Limb (tissue), 2 donors: ENCODE measurements around the gene PAK5.

Experiments
- DNase-seq, 2 donors: peaks; one replicate each; pipeline ENCODE4 v3.0.0-alpha.2; 2016; ENCODE audit errors: extremely low spot score in 2 of 2

The PAK5 gene

DNA sequence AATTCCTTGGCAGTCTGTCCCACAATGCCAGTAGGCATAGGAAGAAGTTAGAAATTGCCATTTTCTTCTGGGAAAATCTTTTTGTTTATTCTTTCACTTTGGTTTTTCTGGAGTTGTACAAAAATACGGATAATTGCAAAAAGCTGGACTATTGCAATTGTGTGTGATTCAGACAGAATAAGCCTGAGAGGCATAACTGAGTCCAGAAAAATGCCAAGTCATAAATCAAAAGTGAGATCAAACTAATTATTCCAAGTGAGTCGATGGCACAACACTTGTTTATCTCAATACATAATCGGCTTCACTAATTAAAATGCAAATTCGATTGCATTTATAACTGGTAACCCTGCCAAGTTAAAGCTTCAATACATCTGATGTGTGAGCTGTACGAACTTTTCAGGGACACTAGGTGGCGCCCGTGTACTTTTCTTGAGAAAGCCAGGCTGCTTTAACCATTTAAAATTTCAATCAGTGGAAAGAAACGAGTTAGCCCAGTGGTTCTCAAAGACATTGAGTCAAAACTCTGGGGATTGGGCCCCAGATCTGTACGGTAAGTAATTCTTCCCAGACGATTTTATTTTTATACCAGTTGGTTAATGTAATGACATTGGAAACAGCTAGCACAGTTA lies 221.9 kb downstream of the PAK5 start:
- peak; percentile 70 to 79 for DNase-seq

DNA sequence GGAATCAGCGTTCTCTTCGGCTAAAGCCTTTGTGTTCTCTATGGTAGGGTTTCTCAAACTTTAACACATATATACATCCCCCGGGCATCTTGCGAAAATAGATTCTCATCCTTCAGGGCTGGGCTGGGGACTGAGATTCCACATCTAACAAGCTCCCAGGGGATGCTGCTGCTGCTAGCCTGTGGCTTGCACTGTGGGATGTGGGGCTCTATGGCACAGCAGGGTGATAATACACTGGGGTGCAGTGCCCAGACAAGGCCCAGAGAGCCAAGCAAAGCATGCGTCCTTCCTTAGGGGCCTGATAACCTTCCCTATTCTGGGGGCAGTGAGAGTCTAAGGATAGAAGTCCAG lies 222.4 kb downstream of the PAK5 start:
- no peak for DNase-seq

DNA sequence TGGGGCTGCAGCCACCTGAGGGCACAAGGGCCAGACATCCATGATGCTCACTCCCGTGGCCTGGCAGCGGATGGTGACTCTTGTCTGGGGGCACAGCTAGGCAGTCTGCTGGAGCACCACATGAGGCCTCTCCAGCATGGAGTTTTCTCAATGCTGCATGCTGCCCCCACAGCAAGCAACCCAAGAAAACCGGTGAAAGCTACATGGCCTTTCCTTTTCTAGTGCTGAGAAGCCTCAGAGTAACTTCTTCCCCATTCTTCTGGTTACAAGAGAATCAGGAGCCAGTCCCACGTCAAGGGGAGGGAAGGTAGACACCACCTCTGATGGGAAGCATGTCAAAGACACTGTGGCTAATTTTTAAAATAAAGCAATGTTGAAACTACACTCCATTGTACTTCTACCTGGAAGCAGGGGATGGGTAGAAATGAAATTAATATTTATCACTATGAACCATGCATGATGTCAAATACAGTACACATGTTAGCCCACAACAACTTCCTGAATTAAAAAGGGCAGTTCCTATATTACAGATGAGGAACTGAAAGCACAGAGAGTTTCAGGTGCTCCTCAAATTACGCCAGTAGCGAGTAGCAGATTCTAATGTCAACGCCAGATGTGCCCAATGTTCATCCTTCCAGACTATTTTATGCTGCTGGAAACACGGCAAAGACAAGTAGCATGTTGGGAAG lies 223.0 kb downstream of the PAK5 start:
- DNase-seq, result no peak

DNA sequence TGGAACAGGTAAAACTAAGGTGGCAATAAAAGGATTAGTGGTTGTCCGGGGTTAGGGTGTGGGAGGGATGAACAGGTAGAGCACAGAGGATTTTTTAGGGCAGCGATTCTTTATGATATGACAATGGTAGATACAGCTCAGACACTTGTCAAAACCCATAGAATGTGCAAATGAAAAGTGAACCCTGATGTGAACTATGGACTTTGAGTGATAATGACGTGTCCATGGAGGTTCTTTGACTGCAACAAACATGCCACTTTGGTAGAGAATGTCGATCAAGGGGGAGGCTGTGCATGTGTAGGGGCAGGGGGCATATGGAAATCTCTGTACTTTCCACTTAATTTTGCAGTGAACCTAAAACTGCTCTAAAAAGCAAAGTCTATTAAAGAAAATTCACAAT lies 223.8 kb downstream of the PAK5 start:
- no peak for DNase-seq

DNA sequence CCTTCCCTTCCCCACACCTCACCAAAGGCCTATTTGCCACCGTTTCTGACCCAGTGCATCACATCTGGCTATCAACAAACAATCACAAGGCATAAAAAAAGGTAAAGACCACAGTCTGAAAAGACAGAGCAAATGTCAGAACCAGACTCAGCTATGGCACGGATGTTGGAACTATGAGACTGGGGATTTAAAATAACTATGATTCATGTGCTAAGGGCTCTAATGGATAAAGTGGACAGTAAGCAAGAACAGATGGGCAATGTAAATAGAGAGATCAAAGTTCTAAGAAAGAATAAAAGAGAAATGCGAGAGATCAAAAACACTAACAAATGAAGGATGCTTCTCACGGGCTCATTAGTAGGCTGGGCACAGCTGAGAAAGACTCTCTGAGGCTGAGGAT lies 225.0 kb downstream of the PAK5 start:
- no peak for DNase-seq

DNA sequence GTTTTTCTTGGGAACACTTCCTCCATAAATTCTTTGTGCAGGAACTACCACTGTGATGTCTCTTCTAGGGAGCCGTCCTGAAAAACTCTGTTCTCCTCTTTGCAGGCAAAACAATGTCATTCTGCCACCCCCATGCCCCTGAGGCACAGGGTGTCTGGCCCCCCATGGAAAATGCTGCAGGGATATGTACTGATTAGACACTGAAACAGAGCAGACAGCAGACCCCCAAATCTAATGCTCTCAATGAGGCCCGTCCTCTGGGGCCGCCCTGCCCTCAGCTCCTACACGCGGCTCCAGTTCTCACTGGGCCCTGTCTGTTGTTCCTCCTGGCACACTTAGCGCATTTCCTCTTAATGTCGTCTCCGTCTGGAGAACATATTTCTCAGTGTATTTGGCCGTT lies 227.0 kb downstream of the PAK5 start:
- DNase-seq, result no peak

DNA sequence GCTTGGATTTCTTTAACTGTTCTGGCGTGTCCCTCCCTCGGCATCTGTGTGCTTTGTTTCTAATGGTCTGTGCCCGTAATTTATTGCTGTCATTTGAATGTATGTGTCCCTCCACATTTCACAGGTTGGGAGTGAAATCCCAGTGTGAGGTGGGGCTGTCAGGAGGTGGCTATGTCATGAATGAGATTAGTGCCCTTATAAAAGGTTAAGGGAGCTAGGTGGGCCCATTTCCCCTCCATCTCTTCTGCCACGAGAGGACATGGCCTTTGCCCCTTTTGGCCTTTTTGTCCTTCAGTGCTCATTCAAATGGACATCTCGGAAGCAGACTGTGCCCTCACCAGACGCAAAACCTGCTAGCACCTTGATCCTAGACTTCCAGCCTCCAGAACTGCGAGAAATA lies 228.2 kb downstream of the PAK5 start:
- DNase-seq, result no peak

DNA sequence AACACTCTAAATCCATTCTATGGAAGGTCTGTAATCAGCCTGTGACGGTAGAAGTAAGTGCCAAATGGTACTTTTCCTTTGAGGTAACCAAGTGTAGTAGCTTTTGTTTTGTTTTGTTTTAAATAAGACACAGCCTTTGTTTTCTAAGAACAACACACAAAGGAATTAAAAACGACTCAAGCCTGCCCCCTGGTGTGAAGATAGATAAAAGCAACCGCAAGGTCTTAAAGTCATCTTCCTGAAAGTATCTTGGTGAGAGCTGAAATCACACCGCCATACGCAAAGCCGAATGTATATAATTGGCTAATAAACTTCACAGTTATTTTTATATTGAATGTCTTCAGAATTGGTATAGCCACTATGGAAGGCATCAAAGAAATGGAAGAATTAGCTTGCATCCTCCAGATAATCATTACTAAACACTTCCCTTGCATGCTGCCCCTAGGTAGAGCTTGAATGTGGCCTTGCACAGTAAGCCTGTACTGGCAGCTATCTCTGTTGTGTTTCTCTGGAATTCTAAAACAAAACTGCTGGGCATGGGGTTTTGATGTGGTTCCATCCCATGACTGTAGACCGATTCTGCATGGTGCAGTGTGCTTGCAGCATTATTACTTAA lies 228.9 kb downstream of the PAK5 start:
- peak; percentile 67 to 74 for DNase-seq

DNA sequence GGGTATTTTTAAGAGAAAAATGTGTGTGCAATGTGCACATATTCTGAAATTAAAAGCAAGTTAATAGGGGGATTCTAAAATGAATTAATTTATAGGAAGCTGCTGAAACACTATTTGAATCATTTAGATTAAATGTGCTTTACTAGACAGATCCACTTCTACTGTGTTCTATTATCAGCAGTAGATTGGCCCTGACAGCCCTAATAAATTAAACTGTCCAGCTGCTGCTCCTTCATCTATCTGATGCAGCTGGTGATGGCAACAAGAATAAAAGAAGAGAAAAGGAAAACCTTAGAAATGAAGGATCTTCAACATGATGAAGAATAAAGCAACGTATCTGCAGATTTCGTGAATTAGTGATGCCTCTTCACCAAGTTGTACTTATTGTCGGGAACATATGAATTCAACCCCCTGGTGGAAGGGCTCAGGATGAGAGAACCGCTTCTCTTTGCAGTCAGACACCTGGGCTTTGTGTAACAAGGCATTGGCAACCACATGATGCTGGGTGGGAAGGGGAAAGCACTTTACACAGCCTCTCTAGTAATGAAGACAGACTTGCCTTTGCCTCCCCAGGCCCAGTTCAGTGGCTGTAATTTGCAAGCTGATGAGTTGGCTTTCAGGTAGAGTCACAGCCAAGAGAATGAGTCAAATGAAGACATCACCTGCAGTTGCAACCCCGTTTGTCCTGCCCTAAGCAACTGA lies 230.1 kb downstream of the PAK5 start:
- no peak for DNase-seq

DNA sequence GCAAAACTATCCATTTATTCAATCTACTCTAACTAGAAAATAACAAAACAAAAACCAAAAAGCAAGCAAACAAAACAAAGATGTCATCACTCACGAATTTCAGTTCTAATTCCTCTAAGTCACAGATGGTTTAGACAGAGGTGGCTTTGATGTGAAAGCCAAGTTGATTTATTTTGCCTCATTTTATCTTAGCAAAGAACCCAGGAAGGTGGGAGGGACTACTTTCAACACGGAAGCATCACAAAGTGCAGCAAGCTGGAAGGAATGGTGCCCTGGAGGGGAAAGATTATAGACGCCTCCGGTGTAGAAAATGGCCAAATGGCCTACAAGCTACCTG lies 236.1 kb downstream of the PAK5 start:
- DNase-seq, result no peak

DNA sequence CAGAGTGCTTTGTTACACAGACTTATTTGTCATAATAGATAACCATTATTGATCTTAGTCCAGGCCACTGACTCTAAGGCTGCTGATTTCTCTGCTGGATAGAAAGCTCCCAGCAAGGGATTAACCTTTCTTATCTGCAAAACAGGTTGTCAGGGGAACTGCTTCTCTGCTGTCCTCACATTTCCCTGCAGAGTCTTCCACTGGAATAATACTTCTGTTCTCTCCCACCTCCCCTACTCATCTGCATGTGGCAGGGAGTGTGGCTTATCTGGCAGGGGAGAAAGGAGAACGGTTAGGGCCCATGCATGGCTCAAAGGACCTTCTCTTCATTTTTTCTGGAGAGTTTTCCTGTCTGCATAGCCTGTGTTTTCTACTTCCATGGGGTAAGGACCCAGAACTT lies 238.3 kb downstream of the PAK5 start:
- no peak for DNase-seq

DNA sequence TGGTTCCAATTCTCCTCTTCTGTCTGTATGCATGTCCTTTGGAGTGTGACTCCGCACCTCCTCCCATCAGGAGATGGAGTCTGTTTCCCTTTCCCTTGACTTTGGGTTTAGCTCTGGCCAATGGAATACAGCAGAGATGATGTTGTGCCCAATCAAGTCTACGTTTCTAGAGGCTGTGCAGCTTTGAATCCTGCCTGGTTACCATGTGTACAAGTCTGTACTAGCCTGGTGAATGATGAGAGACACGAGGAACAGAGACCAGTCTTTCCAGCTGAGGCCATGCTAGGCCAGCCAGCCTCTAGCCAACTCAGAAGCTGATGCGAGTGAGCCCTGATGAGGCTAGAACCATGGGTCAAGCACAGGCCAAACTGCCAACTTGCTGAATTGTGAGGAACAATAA lies 241.3 kb downstream of the PAK5 start:
- no peak for DNase-seq

DNA sequence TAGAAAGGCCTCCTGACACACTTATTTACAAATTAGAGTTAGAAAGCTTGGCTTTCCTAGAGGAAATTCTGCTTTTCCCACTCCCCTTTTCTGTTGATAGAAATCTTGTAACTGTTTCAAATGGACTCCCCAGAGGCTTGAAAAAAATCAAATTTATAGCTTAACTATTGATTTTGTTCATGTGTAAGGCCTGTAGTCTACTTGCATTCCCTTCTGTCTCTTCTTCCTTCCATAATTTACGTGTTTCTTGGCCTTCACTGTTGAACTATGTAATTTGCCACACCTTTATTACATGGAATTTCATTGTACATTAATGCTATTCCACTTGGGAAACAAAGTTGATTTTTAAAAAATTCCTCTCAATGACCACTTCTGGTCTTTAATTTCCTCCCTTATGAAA lies 243.1 kb downstream of the PAK5 start:
- no peak for DNase-seq

DNA sequence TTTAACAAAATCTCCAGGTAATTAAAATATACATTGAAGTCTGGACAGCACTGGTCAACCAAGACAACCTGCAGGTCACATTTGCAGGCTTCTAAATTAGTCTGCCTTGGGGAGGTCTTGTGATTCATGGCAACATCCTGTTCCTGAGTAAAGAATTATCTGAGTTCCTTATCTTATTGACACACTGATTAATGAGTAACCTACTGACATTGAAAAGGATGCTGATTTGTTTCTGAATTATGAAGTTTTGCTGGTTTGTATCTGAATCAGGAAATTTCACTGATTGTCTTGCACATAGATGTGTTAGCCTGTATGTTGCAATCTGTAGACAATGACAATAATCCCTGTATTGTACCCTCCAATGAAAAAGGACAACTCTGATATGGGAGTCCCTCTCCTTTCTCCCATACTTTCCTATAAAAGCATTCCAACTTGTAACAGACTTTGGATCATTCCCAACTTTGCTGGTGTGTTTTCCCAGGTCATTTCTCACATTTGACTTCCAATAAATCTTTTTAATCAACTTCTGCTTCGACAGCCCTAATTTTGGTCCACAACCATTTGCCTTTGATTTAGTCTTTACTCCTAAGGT lies 244.5 kb downstream of the PAK5 start:
- DNase-seq, result no peak

DNA sequence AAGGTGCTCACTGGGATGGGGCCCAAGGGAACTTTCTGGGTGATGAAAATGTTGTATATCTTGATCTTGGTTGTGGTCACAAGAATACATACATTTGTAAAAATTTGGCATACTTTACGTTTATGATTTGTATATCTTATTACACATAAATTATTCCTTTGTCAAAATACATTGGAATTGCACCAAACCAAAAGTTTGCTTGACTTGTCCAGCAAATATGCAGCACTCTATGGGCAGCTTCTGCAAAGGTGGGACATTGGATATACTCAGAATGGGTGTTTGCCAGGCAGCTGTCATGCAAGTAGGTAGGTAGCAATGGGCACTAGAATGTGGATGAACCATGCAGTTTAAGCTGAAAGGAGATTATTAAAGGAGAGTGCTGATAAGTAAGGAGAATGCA lies 246.5 kb downstream of the PAK5 start:
- DNase-seq, result no peak

DNA sequence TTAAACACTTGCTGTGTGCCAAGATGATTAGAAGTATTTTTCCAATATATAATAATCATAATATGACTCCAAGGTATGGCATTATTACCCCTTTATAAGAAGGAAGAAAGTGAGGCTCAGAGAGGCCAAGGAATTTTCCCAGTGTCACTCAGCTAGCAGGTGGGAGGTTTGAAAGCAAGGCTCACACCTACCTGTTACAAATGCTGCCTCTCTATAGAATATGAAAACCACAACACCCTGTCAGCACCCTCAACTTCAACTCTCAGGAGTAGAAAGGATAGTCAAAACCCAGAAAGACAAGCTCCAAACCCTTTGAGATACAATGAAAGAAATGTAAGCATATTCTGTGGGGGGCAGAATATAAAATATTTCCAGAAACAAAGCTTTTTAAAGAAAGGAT lies 247.8 kb downstream of the PAK5 start:
- no peak for DNase-seq

DNA sequence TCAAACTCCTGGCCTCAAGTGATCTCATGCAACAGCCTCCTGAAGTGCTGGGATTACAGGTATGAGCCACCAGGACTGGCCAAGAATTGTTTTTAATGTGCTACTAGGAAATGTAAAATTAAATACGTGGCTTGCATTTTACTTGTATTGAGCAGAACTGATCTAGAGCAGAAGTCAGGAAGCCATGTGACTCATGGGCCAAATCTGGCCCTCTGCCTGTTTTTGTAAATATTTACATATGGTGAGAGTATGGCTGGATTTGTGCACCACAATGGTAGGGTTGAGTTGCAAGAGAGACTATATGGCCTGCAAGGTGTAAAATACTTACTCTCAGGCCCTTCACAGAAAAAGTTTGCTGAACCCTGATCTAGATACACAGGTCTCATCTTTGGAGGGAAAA lies 248.7 kb downstream of the PAK5 start:
- DNase-seq, result no peak

DNA sequence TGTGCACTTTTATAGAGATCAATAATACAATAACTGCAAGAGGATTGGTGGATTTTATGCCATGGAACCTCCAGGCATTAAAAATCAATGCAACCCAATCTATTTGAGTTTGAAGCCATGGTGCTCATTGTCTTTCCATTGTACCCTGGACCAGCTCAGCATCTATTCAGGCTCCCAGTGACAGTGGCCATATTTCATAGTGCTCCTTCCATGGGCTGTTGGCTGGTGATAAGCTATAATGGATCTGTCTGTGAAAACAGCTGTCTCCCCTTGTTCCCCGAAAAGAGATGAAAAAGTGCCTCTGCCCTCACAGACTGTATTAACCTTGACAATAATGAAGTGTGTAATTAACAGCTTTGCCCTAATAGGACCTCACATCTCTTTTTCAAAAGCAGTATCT lies 250.2 kb downstream of the PAK5 start:
- DNase-seq, result no peak

DNA sequence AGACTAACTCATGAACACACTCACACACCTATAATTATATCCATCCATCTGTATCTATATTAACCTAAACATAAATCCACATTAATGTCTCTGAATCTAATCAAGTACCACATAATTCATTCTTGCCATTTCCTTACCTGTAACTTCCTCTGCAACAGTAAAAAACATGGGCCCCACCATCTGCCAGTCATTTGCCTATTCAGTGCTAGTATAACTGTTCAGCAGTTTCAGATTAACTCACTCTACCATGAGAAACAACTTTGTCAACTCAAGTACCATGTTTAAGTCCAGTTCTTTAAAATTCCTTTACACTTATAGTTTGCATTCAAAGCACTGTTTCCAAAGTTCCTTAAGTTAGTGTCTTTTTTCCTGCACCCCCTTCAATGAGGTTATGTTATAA lies 255.7 kb downstream of the PAK5 start:
- no peak for DNase-seq

DNA sequence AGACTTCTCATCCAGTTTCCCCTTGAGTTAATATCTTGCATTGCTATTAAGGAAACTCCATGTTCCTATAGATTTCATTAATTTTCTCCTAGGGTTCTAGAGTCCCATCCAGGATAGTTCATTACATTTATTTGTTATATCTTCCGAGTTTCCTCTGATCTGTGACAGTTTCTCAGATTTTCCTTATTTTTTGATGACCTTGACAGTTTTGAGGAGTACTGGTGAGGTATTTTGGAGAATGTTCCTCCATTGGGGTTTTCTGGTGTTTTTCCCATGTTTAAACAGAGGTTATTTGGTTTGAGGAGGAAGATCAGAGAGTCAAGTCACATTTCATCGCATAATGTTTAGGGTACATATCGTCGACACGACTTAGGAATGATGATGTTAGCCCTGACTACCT lies 256.7 kb downstream of the PAK5 start:
- no peak for DNase-seq

DNA sequence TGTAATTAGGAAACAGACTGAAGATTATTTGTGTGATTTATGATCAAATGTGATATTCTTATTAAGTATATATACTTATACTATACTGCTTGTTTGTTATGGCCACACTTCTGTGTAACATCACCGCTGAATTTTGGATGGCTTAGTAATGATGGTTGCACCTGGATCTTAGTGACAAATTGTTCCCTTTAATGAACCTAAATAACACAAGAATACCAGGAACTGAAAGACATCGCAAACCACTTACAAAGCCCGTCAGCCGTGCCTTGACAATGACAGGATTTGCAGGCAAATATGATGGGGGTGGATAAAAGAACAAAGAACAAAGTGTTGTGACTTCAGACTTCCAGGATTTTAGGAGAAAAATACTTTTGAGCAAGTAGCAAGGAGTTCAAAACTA lies 257.4 kb downstream of the PAK5 start:
- DNase-seq, result no peak

DNA sequence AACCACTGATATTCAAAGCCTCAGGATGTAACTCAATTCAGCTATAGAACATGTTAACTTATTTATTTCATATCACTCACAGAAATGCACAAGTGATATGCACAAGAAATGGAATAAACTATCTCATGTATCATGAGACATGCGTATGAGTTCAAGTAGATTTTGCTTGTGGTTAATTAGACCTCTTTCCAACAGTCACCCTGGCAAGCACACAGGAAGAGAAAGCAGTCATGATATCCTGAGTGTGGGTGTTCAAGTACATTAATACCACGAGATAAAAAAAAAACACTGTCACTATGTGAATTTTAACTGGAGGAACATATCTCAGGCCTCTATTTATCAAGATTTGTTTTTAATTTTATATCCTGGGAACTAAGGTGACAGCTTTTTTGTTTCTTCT lies 260.3 kb downstream of the PAK5 start:
- no peak for DNase-seq
